ENCODE measurements around the gene SIN3A. TPM values are rescaled to one million over a fixed set of nuclear protein-coding genes. Genes with fewer than 3 reads are reported as not detected.
"Not testable (repeated sequence)": the region's sequence is repeated elsewhere in the genome, so short reads cannot be mapped to it uniquely, and the experiment has no call there.

The SIN3A gene
- total RNA-seq, 2 donors from 2014 or later, result 51.4 to 54.3 TPM

DNA sequence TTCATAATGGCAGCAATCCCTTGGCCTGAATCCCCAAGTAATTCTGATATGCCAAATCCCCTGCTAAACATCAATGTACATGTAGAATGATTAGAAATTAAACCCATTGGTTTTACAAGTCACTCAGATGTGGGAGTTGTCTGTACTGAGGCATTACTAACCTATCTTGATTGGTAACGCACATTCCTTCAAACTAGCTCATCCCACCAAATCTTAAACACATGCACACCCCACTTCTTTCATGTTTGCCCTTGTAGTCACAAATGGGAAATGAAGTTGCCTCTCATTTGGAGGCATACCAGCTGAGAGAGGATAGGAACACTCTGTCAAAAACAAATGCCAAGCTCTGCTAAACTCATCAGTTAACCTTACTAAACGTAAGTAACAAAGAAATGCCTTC is 54.0 kb downstream of the SIN3A start:
- H3K27ac ChIP-seq, result no peak overlapping the region
- H3K9me3 ChIP-seq, result no peaks in the 10 kb centered on the region
- H3K9ac ChIP-seq (ENCODE audit: low read depth in 2 of 2, low read length in 2 of 2), result no peak overlapping the region
- DNase-seq, result no peak
- TF ChIP-seq CTCF (IDR thresholded peaks at IDR 0.05), result no peak
- peaks cover 11% of the 10 kb centered on the region for H3K36me3 ChIP-seq
- no peaks in the 10 kb centered on the region for H3K4me1 ChIP-seq
- no peak overlapping the region for H3K4me3 ChIP-seq
- intact Hi-C loops (cut with DNase I), result no loop called here
- no peaks in the 10 kb centered on the region for H3K27me3 ChIP-seq

GRCh38 chr15:75389791-75390382 is 61.6 kb downstream of the SIN3A start:
- H3K36me3 ChIP-seq, result peaks cover 28% of the 10 kb centered on the region

DNA sequence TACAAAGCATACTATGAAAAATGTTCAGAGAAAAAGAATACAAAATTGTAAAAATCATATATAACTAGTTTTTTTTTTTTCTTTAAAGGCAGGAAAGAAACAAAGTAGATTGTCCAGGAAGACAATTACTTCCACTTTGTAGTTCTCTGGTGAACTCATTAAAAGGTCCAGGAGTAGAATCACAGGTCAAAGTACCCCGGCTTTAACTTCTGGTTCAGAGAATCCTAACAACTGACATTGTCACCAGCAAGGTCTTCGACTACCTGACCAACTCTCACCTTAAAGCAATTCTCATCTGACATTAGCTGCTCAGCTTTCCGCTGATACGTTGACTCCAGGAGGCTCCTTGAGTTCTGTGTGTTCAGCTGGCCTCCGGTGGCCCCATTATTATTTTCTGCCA is 67.5 kb downstream of the SIN3A start:
- H3K9ac ChIP-seq (ENCODE audit: low read depth in 2 of 2, low read length in 2 of 2); H3K27ac ChIP-seq; H3K9me3 ChIP-seq; DNase-seq; H3K27me3 ChIP-seq; H3K4me1 ChIP-seq; H3K4me3 ChIP-seq; H3K36me3 ChIP-seq; intact Hi-C loops (cut with DNase I): not testable (repeated sequence)

More at GRCh38 chr15:75389791-75390382, 61.6 kb downstream of the SIN3A start:
- Histone ChIP-seq H3K9me3 (no peaks in the 10 kb centered on the region), H3K4me1 (no peaks in the 10 kb centered on the region), H3K4me3 (no peak overlapping the region), H3K9ac (ENCODE audit: low read depth in 2 of 2, low read length in 2 of 2) (no peak overlapping the region), H3K27ac (no peak overlapping the region), H3K27me3 (no peaks in the 10 kb centered on the region)
- TF ChIP-seq CTCF (IDR thresholded peaks at IDR 0.05), result no peak
- intact Hi-C loops (cut with DNase I), result no loop called here
- no peak for DNase-seq

DNA sequence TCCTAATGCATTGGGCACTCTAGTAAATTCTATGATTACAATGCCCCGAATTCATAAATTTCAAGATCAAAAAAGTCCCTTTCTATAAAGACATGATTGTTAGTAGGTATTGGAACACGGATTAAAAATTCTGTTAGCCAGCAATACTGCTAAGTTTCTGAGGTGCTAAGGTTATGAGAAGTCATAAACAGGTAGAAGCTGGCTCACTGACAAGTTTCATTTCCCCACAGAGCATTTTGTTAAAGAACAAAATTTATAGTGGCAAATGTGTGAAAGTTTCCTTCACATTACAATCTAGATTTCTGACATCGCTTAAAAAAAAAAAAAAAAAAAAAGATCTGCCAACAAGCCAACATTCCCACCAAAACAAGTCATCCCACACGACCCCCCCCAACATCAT is 70.7 kb downstream of the SIN3A start:
- no peak overlapping the region for H3K27ac ChIP-seq
- DNase-seq, result no peak
- TF ChIP-seq CTCF (IDR thresholded peaks at IDR 0.05), result no peak
- peaks cover 3% of the 10 kb centered on the region for H3K36me3 ChIP-seq
- H3K27me3 ChIP-seq, result no peaks in the 10 kb centered on the region
- no peak overlapping the region for H3K9ac ChIP-seq (ENCODE audit: low read depth in 2 of 2, low read length in 2 of 2)
- no peaks in the 10 kb centered on the region for H3K4me1 ChIP-seq
- no peak overlapping the region for H3K4me3 ChIP-seq
- no peaks in the 10 kb centered on the region for H3K9me3 ChIP-seq
- intact Hi-C loops (cut with DNase I), result no loop called here

DNA sequence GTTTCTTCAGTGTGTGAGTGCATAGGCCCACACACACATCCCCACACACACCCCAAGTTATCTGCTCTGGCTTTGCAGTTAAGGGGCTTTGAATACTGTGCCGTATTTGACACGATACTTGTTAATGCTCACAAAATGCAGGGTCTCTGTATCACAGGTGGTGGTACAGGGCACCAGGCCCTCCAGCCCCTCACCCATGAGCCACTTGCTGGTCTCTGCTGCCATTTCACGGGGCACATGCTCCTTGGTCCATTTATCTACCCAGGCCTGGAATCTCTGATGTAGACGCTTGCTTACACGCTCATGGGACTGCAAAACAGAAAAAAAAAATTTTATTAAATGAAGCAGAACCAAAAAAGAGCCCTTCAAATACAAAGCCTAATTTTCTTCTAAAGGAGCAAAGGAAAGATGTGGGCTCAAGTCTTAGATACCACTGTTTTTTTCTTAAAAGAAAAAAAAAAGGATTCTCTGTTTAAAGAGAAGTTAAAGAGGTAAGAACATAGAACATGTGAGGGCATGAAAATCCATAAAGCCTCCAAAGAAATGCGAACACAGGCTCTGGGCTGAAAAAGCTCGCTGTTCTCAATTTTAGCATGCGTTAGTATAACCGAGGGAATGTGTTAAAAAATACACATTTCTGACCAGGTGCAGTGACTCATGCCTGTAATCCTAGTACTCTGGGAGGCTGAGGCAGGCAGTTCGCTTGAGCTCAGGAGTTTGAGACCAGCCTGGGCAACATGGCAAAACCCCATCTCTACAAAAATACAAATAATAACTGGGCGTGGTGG is 79.4 kb downstream of the SIN3A start:
- TF ChIP-seq CTCF (IDR thresholded peaks at IDR 0.05), result no peak
- Histone ChIP-seq H3K36me3 (peaks cover 21% of the 10 kb centered on the region), H3K27ac (no peak overlapping the region), H3K27me3 (no peaks in the 10 kb centered on the region), H3K9me3 (no peaks in the 10 kb centered on the region), H3K4me3 (no peak overlapping the region), H3K9ac (ENCODE audit: low read depth in 2 of 2, low read length in 2 of 2) (no peak overlapping the region), H3K4me1 (peaks cover 11% of the 10 kb centered on the region)
- DNase-seq, result no peak
- intact Hi-C loops (cut with DNase I), result no loop called here

DNA sequence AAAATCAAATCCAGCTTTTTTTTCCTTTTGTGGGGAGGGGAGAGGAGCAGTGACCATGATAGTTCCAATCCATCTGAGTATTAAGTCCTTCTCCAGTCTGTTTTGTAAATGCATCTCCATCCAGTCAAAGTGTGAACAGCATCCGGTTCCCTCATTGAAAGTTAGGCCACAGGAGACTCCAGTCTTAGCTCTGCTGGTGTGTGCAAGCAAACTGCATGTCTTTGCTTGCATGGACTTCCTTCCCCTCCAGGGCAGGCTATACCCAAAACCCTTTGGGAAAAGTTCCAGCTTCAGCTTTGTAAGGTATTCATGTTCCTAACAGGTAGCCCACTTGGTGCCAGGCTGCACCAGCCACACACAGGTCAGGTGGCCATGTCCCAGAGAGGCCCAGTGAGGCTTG is 80.0 kb downstream of the SIN3A start:
- Histone ChIP-seq H3K27ac (no peak overlapping the region), H3K4me1 (peaks cover 11% of the 10 kb centered on the region), H3K27me3 (no peaks in the 10 kb centered on the region), H3K9me3 (no peaks in the 10 kb centered on the region), H3K36me3 (peaks cover 21% of the 10 kb centered on the region), H3K4me3 (no peak overlapping the region), H3K9ac (ENCODE audit: low read depth in 2 of 2, low read length in 2 of 2) (no peak overlapping the region)
- DNase-seq, result no peak
- intact Hi-C loops (cut with DNase I), result no loop called here
- TF ChIP-seq CTCF (IDR thresholded peaks at IDR 0.05), result no peak

All from colonic mucosa (tissue), 4 donors.